ENCODE measurements around the gene TRAK1.
"Not testable (repeated sequence)": the region's sequence is repeated elsewhere in the genome, so short reads cannot be mapped to it uniquely, and the experiment has no call there.

The TRAK1 gene

DNA sequence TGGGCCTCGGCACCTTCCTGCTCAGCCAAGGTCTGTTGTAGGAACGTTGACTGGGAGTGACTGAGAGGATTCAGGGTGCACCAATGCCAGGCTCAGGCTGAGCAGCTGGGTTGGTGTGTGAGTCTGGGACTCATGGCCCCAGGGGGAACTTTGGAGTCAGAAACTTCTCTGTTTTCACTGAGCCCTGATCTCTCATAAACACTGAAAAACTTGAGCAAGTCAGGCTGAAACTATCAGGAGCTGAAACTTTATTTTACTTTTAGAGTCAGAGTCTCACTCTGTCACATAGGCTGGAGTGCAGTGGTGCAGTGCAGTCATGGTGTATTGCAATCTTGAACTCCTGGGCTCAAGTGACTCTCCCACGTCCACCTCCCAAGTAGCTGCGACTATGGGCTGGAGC, 3.0 kb downstream of the TRAK1 start:
- peaks cover 8% of the 10 kb centered on the region for H3K36me3 ChIP-seq (ENCODE audit: control insufficient read depth, insufficient read depth, low read length)
- H3K27me3 ChIP-seq (ENCODE audit: control insufficient read depth, insufficient read depth, low read length) = no peaks in the 10 kb centered on the region
- peaks cover under 1% of the 10 kb centered on the region for H3K4me1 ChIP-seq (ENCODE audit: control insufficient read depth, insufficient read depth, low read length)
- H3K9ac ChIP-seq (ENCODE audit: low read depth, low read length) = no peak overlapping the region
- H3K4me3 ChIP-seq (ENCODE audit: low read depth, low read length) = no peak overlapping the region
- H3K9me3 ChIP-seq (ENCODE audit: control insufficient read depth, insufficient read depth, low read length) = no peaks in the 10 kb centered on the region

DNA sequence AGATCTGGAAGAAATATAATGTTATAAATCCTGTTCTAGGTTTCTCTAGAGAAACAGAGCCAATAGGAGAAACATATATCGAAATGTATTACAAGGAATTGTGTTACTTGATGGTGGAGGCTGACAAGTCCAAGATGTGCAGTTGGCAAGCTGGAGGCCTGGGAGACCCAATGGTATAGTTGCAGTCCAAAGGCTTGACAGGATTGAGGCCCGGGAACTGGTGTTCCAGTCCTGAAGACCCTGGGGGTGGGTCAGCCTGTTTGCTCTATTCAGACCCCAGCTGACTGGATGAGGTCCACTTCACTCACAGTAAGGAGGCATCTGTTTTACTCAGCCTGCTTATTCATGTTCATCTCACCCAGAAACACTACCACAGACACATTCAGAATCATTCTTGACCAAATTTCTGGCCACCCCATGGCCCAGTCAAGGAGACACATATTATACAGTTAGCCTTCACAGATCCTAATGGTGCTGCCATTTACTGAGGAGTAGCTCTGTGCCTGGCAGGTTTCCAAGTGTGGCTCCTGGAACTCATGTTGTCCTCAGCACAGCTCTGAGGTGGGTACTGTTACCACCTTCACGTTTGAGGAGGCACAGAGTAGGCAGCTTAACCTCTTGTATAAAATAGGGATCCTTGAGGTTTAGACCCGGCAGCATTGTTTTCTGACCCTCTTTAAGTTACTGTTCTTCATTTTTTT, 3.7 kb downstream of the TRAK1 start:
- Histone ChIP-seq H3K27me3 (ENCODE audit: control insufficient read depth, insufficient read depth, low read length) (no peaks in the 10 kb centered on the region), H3K4me3 (ENCODE audit: low read depth, low read length) (no peak overlapping the region), H3K9me3 (ENCODE audit: control insufficient read depth, insufficient read depth, low read length) (no peaks in the 10 kb centered on the region), H3K9ac (ENCODE audit: low read depth, low read length) (no peak overlapping the region), H3K36me3 (ENCODE audit: control insufficient read depth, insufficient read depth, low read length) (peaks cover 8% of the 10 kb centered on the region), H3K4me1 (ENCODE audit: control insufficient read depth, insufficient read depth, low read length) (peaks cover 5% of the 10 kb centered on the region)

DNA sequence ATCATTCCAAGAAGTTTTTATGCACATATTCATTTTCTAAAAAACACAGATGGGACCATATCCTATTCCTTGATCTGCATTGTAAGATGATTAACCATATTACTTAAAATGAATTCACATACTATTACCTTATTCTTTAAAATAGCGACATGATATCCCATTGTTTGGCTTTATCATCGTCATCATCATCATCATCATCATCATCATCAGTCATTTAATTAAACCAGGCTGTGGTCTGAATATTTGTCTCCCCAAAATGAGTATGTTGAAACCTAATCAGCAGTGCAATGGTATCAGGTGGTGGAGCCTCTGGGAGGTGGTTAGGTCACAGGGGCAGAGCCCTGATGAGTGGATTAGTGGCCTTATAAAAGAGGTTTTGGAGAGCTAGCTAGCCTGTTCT, 4.4 kb downstream of the TRAK1 start:
- H3K27me3 ChIP-seq (ENCODE audit: control insufficient read depth, insufficient read depth, low read length) = no peaks in the 10 kb centered on the region
- H3K36me3 ChIP-seq (ENCODE audit: control insufficient read depth, insufficient read depth, low read length) = peaks cover 8% of the 10 kb centered on the region
- H3K4me1 ChIP-seq (ENCODE audit: control insufficient read depth, insufficient read depth, low read length) = peaks cover 5% of the 10 kb centered on the region
- H3K4me3 ChIP-seq (ENCODE audit: low read depth, low read length) = no peak overlapping the region
- no peak overlapping the region for H3K9ac ChIP-seq (ENCODE audit: low read depth, low read length)
- H3K9me3 ChIP-seq (ENCODE audit: control insufficient read depth, insufficient read depth, low read length) = no peaks in the 10 kb centered on the region

DNA sequence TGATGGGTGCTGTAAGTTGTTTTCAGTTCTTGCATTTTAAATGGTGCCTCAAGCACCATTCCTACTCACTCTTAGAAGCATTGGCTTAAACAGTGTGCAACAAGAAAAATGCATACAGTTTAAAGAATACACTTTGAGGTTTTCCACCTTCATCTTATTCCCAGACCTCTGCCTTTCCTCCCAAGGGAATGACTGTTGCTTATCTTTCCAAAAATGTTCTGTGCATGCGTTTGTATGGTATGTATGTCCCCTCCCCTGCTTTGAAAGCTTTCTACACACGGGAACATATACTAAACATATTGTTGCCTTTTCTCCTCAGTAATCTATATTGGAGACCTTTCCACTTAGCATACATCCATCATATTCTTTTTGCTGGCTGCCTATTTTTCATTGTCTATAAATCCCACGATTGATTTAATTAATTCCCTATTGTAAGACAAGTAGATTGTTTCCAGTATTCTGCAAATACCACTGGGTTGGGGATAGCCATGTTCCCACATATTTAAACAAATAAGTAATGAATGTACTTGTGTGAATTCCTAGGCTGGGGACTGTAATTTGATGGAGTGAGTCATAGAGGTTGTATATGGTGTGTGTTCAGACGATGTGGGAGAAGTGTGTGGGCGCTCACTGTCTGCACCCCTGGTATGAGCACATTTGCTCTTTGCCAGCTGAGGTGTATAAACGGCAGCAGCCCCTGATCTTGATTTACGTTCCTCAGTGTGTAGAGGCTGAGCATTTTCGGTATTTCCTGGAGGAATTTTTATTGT, 5.8 kb downstream of the TRAK1 start:
- no peaks in the 10 kb centered on the region for H3K9me3 ChIP-seq (ENCODE audit: control insufficient read depth, insufficient read depth, low read length)
- no peak overlapping the region for H3K9ac ChIP-seq (ENCODE audit: low read depth, low read length)
- H3K4me3 ChIP-seq (ENCODE audit: low read depth, low read length) = no peak overlapping the region
- H3K4me1 ChIP-seq (ENCODE audit: control insufficient read depth, insufficient read depth, low read length) = peaks cover 5% of the 10 kb centered on the region
- peaks cover 2% of the 10 kb centered on the region for H3K36me3 ChIP-seq (ENCODE audit: control insufficient read depth, insufficient read depth, low read length)
- no peaks in the 10 kb centered on the region for H3K27me3 ChIP-seq (ENCODE audit: control insufficient read depth, insufficient read depth, low read length)

DNA sequence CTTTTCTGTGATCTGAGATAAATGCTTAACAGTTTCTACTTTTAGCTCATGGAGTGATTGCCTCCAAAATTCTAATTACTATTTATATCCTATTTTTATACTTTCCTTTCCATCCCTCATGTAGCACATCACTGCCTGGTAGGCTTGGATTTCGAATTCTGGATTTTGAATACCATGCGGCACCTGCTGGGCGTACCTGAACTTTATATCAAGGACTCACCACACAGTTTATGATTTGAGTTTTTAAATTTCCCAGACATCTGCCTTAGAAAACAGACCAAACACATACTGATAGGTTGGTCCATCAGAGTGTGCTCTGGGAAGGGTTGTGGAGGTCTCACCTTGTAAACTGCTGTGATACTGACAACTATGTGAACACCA, 6.4 kb downstream of the TRAK1 start:
- Histone ChIP-seq H3K4me1 (ENCODE audit: control insufficient read depth, insufficient read depth, low read length) (peaks cover 5% of the 10 kb centered on the region), H3K9me3 (ENCODE audit: control insufficient read depth, insufficient read depth, low read length) (no peaks in the 10 kb centered on the region), H3K9ac (ENCODE audit: low read depth, low read length) (no peak overlapping the region), H3K4me3 (ENCODE audit: low read depth, low read length) (no peak overlapping the region), H3K27me3 (ENCODE audit: control insufficient read depth, insufficient read depth, low read length) (no peaks in the 10 kb centered on the region), H3K36me3 (ENCODE audit: control insufficient read depth, insufficient read depth, low read length) (no peaks in the 10 kb centered on the region)

DNA sequence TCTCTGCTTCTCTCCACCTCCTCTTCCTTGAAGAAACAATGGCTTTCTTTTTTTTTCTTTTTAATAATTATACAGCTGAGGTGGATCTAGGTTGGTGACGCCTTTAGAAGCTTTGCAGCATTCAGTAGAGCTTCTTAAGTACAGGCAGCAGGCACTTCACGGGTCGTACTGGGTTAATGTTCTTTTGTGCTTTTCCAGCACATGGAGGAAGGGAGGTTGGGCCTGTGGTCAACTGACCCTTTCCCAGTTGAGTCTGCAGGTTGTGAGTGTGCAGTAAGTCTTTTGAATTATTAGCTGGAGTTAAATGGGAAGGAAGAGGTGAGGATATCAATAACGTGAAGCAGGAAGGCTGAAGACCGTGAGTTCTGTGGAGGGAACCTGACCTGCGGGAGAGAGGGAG, 7.0 kb downstream of the TRAK1 start:
- H3K36me3 ChIP-seq (ENCODE audit: control insufficient read depth, insufficient read depth, low read length) = no peaks in the 10 kb centered on the region
- peaks cover 5% of the 10 kb centered on the region for H3K4me1 ChIP-seq (ENCODE audit: control insufficient read depth, insufficient read depth, low read length)

DNA sequence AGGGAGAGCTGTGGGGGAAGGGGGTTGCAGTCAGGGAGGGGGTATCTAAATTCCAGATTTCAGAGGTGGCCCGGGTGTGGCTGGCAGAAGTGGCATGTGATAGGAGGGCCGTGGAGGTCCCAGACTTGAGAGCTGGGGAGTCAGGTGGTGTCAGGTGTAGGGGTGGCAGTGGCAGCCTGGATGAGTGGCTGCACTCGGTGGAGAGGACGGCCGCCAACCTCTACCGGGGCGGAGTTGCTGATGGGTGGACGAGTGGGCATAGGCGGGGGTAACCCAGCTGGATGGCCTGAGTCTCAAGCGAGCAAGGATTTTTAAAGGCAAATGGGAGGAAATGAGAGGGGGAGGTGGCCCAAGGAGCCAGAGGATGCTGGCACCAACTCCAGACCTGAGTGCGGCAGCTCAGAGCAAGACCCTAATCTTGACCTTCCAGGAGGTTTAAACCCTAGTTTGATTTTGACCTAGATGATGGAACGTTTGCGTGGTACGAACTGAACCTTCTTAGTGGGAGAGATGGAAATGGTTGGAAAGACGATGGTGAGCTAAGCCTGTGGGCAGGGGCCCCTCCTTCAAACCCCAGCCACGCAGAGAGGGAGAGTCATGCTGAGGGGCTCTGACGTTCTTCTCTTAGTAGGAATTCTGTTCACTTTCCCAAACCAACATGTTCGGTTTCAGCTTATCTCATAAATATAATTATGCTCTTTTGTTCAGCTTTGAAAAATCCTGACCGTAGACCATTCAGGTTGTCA, 8.0 kb downstream of the TRAK1 start:
- no peak overlapping the region for H3K4me3 ChIP-seq (ENCODE audit: low read depth, low read length)
- no peaks in the 10 kb centered on the region for H3K9me3 ChIP-seq (ENCODE audit: control insufficient read depth, insufficient read depth, low read length)
- peaks cover 7% of the 10 kb centered on the region for H3K36me3 ChIP-seq (ENCODE audit: control insufficient read depth, insufficient read depth, low read length)
- H3K27me3 ChIP-seq (ENCODE audit: control insufficient read depth, insufficient read depth, low read length) = no peaks in the 10 kb centered on the region
- peaks cover 5% of the 10 kb centered on the region for H3K4me1 ChIP-seq (ENCODE audit: control insufficient read depth, insufficient read depth, low read length)
- no peak overlapping the region for H3K9ac ChIP-seq (ENCODE audit: low read depth, low read length)

More for the DNA sequence above, 7.0 kb downstream of the TRAK1 start:
- no peak overlapping the region for H3K4me3 ChIP-seq (ENCODE audit: low read depth, low read length)
- H3K27me3 ChIP-seq (ENCODE audit: control insufficient read depth, insufficient read depth, low read length) = no peaks in the 10 kb centered on the region
- no peak overlapping the region for H3K9ac ChIP-seq (ENCODE audit: low read depth, low read length)
- H3K9me3 ChIP-seq (ENCODE audit: control insufficient read depth, insufficient read depth, low read length) = no peaks in the 10 kb centered on the region

DNA sequence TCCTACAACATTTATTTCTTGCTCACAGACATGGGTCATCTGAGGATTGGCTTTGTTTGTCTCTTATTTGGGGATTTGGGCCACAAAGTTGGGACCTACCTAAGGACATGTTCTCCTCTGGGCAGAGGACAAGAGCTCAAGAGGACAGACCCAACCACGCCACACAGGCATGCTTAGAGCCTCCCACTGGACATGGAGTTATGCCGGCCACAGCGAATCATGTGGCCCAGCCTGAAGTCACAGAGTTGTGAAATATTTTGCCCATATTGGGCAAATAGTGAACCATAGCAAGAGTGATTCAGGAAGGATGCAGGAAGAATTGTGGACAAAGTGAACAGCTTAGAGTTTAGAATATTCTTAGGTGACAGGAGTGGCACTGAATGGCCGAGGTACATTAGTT, 9.9 kb downstream of the TRAK1 start:
- Histone ChIP-seq H3K4me3 (ENCODE audit: low read depth, low read length) (no peak overlapping the region), H3K9ac (ENCODE audit: low read depth, low read length) (no peak overlapping the region)

DNA sequence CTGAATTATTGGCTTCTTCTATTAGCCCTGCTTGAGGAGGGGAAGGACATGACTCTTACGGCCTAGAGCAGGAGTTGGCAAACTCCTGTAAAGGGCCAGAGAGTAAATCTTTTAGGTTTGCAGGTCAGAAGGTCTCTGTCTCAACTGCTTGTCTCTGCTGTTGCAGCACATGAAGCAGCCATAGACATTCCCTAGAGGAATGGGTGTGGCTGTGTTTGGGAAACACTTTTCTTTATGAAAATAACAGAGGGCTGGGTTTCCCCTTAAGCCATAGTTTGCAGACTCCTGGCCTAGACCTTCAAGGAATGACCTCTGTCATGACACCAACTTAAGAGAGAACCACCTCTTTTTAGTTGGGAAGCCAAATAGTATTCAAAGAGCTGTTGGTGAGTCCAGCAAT, 10.3 kb downstream of the TRAK1 start:
- Histone ChIP-seq H3K9me3 (ENCODE audit: control insufficient read depth, insufficient read depth, low read length) (no peaks in the 10 kb centered on the region), H3K4me1 (ENCODE audit: control insufficient read depth, insufficient read depth, low read length) (peaks cover 5% of the 10 kb centered on the region), H3K36me3 (ENCODE audit: control insufficient read depth, insufficient read depth, low read length) (peaks cover 7% of the 10 kb centered on the region), H3K4me3 (ENCODE audit: low read depth, low read length) (no peak overlapping the region), H3K9ac (ENCODE audit: low read depth, low read length) (no peak overlapping the region), H3K27me3 (ENCODE audit: control insufficient read depth, insufficient read depth, low read length) (no peaks in the 10 kb centered on the region)

More for the DNA sequence above, 9.9 kb downstream of the TRAK1 start:
- Histone ChIP-seq H3K36me3 (ENCODE audit: control insufficient read depth, insufficient read depth, low read length) (peaks cover 7% of the 10 kb centered on the region), H3K4me1 (ENCODE audit: control insufficient read depth, insufficient read depth, low read length) (peaks cover 5% of the 10 kb centered on the region), H3K9me3 (ENCODE audit: control insufficient read depth, insufficient read depth, low read length) (no peaks in the 10 kb centered on the region), H3K27me3 (ENCODE audit: control insufficient read depth, insufficient read depth, low read length) (no peaks in the 10 kb centered on the region)

DNA sequence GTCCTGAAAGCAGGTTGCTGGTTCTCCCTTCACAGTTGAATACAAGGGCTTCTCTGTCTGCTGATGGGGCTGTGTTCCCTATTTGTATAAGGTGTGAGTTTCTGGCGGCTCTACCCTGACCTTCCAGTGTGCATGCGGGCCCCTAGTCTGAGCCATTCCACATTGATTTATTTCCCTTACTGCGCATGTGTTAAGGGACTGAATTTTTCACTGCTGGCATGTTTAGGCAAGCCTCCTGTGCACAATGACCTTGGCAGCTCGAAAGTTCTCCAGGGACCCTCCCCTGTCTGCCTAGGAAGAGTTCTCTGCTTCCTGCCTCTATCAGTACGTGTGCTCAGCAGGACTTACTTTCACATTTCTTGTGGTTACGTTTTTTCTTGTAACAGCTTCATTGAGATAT, 11.4 kb downstream of the TRAK1 start:
- Histone ChIP-seq H3K36me3 (ENCODE audit: control insufficient read depth, insufficient read depth, low read length) (peaks cover 7% of the 10 kb centered on the region), H3K4me3 (ENCODE audit: low read depth, low read length) (no peak overlapping the region), H3K4me1 (ENCODE audit: control insufficient read depth, insufficient read depth, low read length) (peaks cover 5% of the 10 kb centered on the region), H3K27me3 (ENCODE audit: control insufficient read depth, insufficient read depth, low read length) (no peaks in the 10 kb centered on the region), H3K9me3 (ENCODE audit: control insufficient read depth, insufficient read depth, low read length) (no peaks in the 10 kb centered on the region), H3K9ac (ENCODE audit: low read depth, low read length) (no peak overlapping the region)

DNA sequence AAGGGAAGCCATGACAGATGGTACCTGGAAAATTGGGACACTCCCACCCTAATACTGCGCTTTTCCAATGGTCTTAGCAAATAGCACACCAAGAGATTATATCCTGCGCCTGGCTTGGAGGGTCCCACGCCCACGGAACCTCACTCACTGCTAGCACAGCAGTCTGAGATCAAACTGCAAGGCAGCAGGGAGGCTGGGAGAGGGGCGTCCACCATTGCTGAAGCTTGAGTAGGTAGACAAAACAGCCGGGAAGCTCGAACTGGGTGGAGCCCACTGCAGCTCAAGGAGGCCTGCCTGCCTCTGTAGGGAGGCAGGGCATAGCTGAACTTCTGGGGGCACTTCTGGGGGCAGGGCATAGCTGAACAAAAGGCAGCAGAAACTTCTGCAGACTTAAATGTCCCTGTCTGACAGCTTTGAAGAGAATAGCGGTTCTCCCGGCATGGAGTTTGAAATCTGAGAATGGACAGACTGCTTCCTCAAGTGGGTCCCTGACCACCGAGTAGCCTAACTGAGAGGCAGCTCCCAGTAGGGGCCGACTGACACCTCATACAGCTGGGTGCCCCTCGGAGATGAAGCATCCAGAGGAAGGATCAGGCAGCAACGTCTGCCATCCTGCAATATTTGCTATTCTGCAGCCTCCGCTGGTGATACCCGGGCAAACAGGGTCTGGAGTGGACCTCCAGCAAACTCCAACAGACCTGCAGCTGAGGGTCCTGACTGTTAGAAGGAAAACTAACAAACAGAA, 12.9 kb downstream of the TRAK1 start:
- not testable (repeated sequence) for H3K4me3 ChIP-seq (ENCODE audit: low read depth, low read length); H3K27me3 ChIP-seq (ENCODE audit: control insufficient read depth, insufficient read depth, low read length); H3K9me3 ChIP-seq (ENCODE audit: control insufficient read depth, insufficient read depth, low read length); H3K36me3 ChIP-seq (ENCODE audit: control insufficient read depth, insufficient read depth, low read length); H3K9ac ChIP-seq (ENCODE audit: low read depth, low read length); H3K4me1 ChIP-seq (ENCODE audit: control insufficient read depth, insufficient read depth, low read length)
